GM19395 (cell line): ENCODE results near the gene ACAN.
"Not testable (repeated sequence)": the region's sequence is repeated elsewhere in the genome, so short reads cannot be mapped to it uniquely, and the experiment has no call there.

Source experiments
- ATAC-seq: cut with Tn5 transposase; IDR thresholded peaks from one replicate; pipeline ENCODE4 v1.9.1; 2021; ENCODE audit warnings: mild to moderate bottlenecking, moderate library complexity; ENCODE audit not compliant: unreplicated experiment

The ACAN gene

GRCh38 chr15:88917760-88918159, 114.5 kb downstream of the ACAN start:
- ATAC-seq, result no peak

GRCh38 chr15:88918738-88919137, 115.5 kb downstream of the ACAN start:
- no peak for ATAC-seq

DNA sequence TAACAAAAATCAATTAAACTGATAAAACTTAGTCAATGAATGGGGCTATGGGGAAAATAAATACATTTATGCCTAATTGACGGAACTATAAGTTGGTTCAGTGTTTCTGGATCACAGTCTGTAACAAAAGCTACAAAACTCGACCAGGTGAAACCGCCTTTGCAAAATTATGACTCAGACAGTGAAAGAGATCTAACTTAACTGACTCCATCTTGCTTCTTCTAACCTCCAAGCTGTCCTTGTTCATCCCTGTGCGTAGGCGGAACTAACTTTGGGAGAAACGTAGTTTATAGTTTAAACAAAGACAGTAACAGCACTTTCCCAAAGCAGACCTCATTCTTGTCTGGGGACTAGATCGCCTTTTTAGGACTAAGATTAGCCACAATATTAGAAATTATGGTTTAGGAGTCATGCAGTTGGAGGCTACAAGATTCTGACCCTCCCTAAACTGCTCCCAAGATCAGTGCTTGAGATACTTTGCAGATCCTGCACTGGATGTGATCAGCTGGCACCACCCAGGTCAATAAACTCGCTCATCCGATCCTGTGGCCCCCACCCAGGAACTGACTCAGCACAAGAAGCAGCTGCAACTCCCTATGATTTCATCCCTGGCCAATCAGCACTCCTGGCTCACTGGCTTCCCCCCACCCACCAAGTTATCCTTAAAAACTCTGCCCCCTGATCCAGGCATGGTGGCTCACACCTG, 117.1 kb downstream of the ACAN start:
- no peak for ATAC-seq

DNA sequence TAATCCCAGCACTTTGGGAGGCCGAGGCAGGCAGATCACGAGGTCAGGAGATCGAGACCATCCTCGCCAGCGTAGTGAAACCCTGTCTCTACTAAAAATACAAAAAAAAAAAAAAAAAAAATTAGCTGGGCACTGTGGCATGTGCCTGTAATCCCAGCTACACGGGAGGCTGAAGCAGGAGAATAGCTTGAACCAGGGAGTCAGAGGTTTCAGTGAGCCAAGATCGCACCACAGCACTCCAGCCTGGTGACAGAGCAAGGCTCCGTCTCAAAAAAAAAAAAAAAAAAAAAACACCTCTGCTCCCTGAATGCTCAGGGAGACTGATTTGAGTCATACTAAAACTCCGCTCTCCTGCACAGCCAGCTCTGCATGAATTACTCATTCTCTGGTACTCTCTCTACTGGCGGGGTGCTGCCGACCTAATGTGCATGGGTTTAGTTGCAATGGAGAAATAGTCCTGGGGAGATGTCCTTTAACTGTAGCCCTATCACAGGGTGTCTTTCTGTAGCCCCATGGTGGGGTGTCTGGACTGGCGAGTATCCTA, 117.7 kb downstream of the ACAN start:
- ATAC-seq, result not testable (repeated sequence)
